ENCODE results near the gene MTFP1. TPM values are rescaled to one million over a fixed set of nuclear protein-coding genes. Genes with fewer than 3 reads are reported as not detected.
A peak's percentile ranks its signal among the peaks of the same experiment; 100 is the strongest.
"Not testable (repeated sequence)": the region's sequence is repeated elsewhere in the genome, so short reads cannot be mapped to it uniquely, and the experiment has no call there.

Gene MTFP1
- total RNA-seq, 1 experiment from 2014 or later = 40.4 TPM

- no peak for DNase-seq (ENCODE audit: low read depth)
Observed at GRCh38 chr22:30455075-30455840, 29.7 kb downstream of the MTFP1 start.

GRCh38 chr22:30457981-30458380 lies 32.4 kb downstream of the MTFP1 start:
- no peak for DNase-seq (ENCODE audit: low read depth)

DNA sequence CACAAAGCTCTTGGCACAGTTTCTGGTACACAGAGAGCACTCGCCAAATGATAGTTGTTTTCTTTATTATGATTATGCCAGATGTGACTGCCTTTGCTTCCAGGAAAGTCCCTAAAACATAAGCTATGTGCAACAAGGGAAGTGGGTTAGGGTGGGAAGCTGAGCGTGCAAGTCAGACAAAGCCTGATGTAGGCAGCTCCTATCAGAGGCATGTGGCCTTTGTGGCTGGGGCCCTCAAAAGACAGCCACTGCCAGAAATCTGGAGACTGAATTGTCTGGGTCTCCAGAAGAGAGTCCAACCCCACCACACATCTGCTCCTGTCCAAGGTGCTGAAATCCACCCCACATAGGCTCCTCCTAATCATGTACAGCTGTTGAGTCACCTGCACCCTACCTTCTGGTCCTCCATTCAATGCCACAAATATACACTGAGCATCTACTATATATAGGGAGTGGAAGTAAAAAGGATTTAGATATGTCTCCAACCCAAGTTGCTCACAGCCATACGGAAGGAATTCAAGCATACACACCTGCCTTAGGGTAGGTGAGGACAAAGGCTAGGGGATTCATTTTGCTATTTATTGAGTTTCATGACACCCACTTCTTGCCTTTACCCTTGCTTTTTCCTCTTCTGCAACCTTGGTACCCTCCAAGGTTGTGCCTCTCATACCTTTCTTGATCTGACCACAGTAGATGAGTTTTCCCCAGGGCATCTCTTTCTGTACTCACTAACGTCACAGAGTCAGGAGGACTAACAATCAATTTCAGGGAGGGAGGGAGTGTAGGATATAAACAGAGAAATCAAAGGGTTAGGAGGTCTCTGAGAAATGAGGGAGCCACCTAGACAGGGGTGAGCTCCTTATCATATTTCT lies 33.8 kb downstream of the MTFP1 start:
- peak; percentile 25 for DNase-seq (ENCODE audit: low read depth)

- DNase-seq (ENCODE audit: low read depth) = no peak
Observed at GRCh38 chr22:30460147-30460546, 34.6 kb downstream of the MTFP1 start.

DNA sequence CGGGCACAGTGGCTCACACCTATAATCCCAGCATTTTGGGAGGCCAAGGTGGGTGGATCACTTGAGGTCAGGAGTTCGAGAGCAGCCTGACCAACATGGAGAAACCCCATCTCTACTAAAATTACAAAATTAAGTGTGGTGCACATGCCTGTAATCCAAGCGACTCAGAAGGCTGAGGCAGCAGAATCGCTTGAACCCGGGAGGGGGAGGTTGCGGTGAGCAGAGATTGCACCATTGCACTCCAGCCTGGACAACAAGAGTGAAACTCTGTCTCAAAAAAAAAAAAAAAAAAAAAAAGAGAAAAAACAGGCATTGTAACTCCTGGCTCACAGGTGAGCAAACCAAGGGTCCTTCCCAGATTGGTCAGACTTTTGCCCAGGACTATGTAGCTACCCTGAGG lies 35.0 kb downstream of the MTFP1 start:
- DNase-seq (ENCODE audit: low read depth) = not testable (repeated sequence)

DNA sequence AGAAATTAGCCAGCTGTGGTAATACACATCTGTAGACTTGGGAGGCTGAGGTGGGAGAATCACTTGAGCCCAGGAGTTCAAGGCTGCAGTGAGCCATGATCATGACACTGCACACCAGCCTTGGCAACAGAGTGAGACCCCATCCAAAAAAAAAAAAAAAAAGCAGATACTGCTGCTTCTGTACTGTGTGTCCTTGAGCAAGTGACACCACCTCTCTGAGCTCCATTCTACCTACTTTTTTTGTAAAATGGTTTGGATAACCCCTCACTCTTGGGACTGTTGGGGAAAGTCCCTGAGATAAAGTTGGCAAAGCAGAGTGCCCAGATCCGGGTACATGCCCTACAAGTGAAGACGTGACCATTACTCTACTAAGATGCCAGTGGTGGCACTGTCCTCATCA lies 43.6 kb downstream of the MTFP1 start:
- no peak for DNase-seq (ENCODE audit: low read depth)

DNA sequence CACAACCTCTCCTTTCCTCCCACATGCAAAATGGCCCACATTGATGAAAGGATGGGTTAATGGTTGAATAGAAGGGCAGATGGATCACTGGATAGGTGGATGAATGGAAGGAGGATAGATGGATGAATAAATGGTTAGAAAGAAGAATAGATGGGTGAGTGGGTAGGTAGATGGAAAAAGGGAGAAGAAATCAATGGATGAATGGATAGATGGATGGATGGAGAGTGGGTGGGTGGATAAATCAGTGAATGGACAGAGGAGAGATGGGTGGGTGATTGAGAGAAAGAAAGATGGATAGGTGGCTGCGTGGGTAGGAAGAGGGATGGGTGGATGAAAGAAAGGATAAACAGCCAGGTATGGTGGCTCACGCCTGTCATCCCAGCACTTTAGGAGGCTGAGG lies 45.1 kb downstream of the MTFP1 start:
- no peak for DNase-seq (ENCODE audit: low read depth)

DNA sequence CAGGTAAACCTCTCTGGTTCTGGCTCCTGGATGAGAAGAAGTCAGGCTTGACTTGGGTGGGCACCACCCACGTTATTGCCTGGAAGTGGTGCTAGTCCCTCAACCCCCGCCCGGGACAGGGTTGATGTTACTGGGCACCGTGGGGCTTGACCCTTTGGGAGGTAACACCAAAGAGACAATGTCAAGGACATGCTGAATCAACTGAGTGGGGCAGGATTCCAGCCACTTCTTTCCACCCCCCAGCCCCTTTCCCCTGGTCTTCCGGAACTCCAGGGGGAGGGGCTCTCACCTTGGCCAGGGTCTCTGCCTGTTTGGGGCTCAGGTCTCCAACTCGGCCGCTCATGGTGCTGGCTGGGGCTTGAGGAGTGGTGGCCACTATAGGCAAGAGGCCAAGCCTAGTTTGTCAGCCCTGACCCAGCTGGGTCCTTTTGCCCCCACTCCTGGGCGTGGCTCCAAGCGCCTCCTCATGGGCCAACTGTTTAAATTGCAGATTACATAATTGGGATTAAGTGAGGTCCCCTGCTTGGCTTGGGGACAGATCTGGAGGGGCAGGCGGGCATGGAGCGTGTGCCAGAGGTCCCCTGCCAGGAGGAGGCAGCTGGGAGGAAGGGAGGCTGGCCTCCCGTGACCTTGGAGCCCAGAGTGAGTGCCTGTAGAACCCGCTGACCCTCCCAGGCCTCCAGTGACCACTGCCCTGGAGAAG lies 46.2 kb downstream of the MTFP1 start, which contains the start of gene SEC14L3:
Gene SEC14L3, minus strand, starts transcription at position 402 of the 703 bp plus-strand sequence. Its CDS starts 59 bp downstream, at position 343.
- DNase-seq (ENCODE audit: low read depth) = no peak

GRCh38 chr22:30472994-30473720 lies 47.6 kb downstream of the MTFP1 start:
- DNase-seq (ENCODE audit: low read depth) = no peak

GRCh38 chr22:30474121-30474520 lies 48.6 kb downstream of the MTFP1 start:
- no peak for DNase-seq (ENCODE audit: low read depth)

- no peak for DNase-seq (ENCODE audit: low read depth)
Observed at GRCh38 chr22:30474683-30475424, 49.3 kb downstream of the MTFP1 start.

Other genes starting within 250 kb of the MTFP1 start
- 3.1 and 4.1 TPM in 2 replicates for gene LIF, start 179.0 kb upstream of the MTFP1 start, total RNA-seq (2014; rRNA removed; shearing (Covaris generic))
- not detected in 2 replicates for gene OSM, start 158.9 kb upstream of the MTFP1 start, total RNA-seq (2014; rRNA removed; shearing (Covaris generic))
- gene CASTOR1, start 136.3 kb upstream of the MTFP1 start, total RNA-seq (2014; rRNA removed; shearing (Covaris generic)) = 9.6 and 16.6 TPM in 2 replicates
- 18.5 and 23.2 TPM in 2 replicates for gene TBC1D10A, start 98.8 kb upstream of the MTFP1 start, total RNA-seq (2014; rRNA removed; shearing (Covaris generic))
- 16.3 and 33.9 TPM in 2 replicates for gene SF3A1, start 68.9 kb upstream of the MTFP1 start, total RNA-seq (2014; rRNA removed; shearing (Covaris generic))
- 1.8 and 2.9 TPM in 2 replicates for gene CCDC157, start 68.8 kb upstream of the MTFP1 start, total RNA-seq (2014; rRNA removed; shearing (Covaris generic))
- 9.8 and 10.0 TPM in 2 replicates for gene RNF215, start 38.4 kb upstream of the MTFP1 start, total RNA-seq (2014; rRNA removed; shearing (Covaris generic))
- 9.7 and 15.3 TPM in 2 replicates for gene SEC14L2, start 28.8 kb upstream of the MTFP1 start, total RNA-seq (2014; rRNA removed; shearing (Covaris generic))
- gene SEC14L3, start 46.2 kb downstream of the MTFP1 start, total RNA-seq (2014; rRNA removed; shearing (Covaris generic)) = not detected in 2 replicates
- gene SEC14L4, start 79.9 kb downstream of the MTFP1 start, total RNA-seq (2014; rRNA removed; shearing (Covaris generic)) = 0.29 and 0.48 TPM in 2 replicates
- not detected in 2 replicates for gene SEC14L6, start 121.0 kb downstream of the MTFP1 start, total RNA-seq (2014; rRNA removed; shearing (Covaris generic))
- gene GAL3ST1, start 148.9 kb downstream of the MTFP1 start, total RNA-seq (2014; rRNA removed; shearing (Covaris generic)) = not detected in 2 replicates
- 56.8 and 64.3 TPM in 2 replicates for gene PES1, start 166.1 kb downstream of the MTFP1 start, total RNA-seq (2014; rRNA removed; shearing (Covaris generic))
- gene TCN2, start 181.4 kb downstream of the MTFP1 start, total RNA-seq (2014; rRNA removed; shearing (Covaris generic)) = 11.7 and 15.4 TPM in 2 replicates
- gene SLC35E4, start 210.0 kb downstream of the MTFP1 start, total RNA-seq (2014; rRNA removed; shearing (Covaris generic)) = 8.2 and 12.9 TPM in 2 replicates
- gene DUSP18, start 242.1 kb downstream of the MTFP1 start, total RNA-seq (2014; rRNA removed; shearing (Covaris generic)) = 4.8 and 5.1 TPM in 2 replicates